MCF 10A (cell line): Measurements from ENCODE around the gene STK16. TPM values are rescaled to one million over a fixed set of nuclear protein-coding genes. Genes with fewer than 3 reads are reported as not detected.
A peak's percentile ranks its signal among the peaks of the same experiment; 100 is the strongest.

Experiments
- BruUV-seq: library from RNA; stranded (reverse); fragments of 400-500 nt; replicated peaks from 2 replicates; lab custom pipeline; 2021; lab: Mats Ljungman, UMichigan
- CTCF ChIA-PET: fragments of 300-600 bp; sonication (Branson Sonifier 250); formaldehyde crosslinking; extraction: SDS; loops from one replicate; lab custom pipeline; 2021; ENCODE audit warnings: antibody characterized with exemption, inconsistent platforms; lab: Yijun Ruan, JAX
- POLR2A ChIA-PET: fragments of 300-600, 350-650 bp; sonication (Branson Sonifier 250); formaldehyde crosslinking; extraction: SDS; loops from one replicate; lab custom pipeline; 2020; ENCODE audit warnings: antibody characterized with exemption, inconsistent platforms; lab: Yijun Ruan, JAX
- DNase-seq: peaks from one replicate; pipeline ENCODE4 v3.0.0-alpha.2; 2018; ENCODE audit not compliant: unreplicated experiment
- H3K27ac Mint-ChIP-seq: one replicate; pipeline ENCODE4 v1.8.0; 2022; ENCODE audit warnings: mild to moderate bottlenecking, low read depth, mixed read lengths; ENCODE audit not compliant: unreplicated experiment
- H3K27me3 Mint-ChIP-seq: one replicate; pipeline ENCODE4 v1.8.0; 2022; ENCODE audit warnings: mixed read lengths; ENCODE audit not compliant: insufficient read depth, unreplicated experiment
- H3K36me3 Mint-ChIP-seq: one replicate; pipeline ENCODE4 v1.8.0; 2022; ENCODE audit warnings: mild to moderate bottlenecking, moderate library complexity, mixed read lengths; ENCODE audit not compliant: insufficient read depth, unreplicated experiment
- H3K4me1 Mint-ChIP-seq: one replicate; pipeline ENCODE4 v1.8.0; 2022; ENCODE audit warnings: mixed read lengths; ENCODE audit not compliant: insufficient read depth, unreplicated experiment
- H3K4me3 Mint-ChIP-seq: one replicate; pipeline ENCODE4 v1.8.0; 2022; ENCODE audit warnings: mild to moderate bottlenecking, moderate library complexity, mixed read lengths; ENCODE audit not compliant: unreplicated experiment
- H3K9me3 Mint-ChIP-seq: one replicate; pipeline ENCODE4 v1.8.0; 2022; ENCODE audit warnings: mixed read lengths; ENCODE audit not compliant: unreplicated experiment
- CTCF ChIP-seq: fragments of 200-600 bp; IDR thresholded peaks from one replicate; pipeline ENCODE4 v1.8.0; 2022; ENCODE audit warnings: antibody characterized with exemption, mild to moderate bottlenecking; ENCODE audit not compliant: unreplicated experiment
- intact Hi-C: fragments of 100-400 bp; cut with micrococcal nuclease; formaldehyde crosslinking; loops from 2 replicates; pipeline ENCODE4 v1.14.1; 2022
- total RNA-seq: library from RNA; stranded (reverse); gene quantifications from 2 replicates; pipeline ENCODE4 v1.2.3, GENCODE V29; 2022

Gene STK16
- total RNA-seq, 1 experiment from 2014 or later = 33.4 TPM

GRCh38 chr2:219243291-219243761 lies 2.0 kb upstream of the STK16 start:
- Mint-ChIP-seq H3K27ac (no peak overlapping the region), H3K9me3 (no peaks in the 10 kb centered on the region), H3K36me3 (peaks cover 30% of the 10 kb centered on the region), H3K4me1 (peaks cover under 1% of the 10 kb centered on the region), H3K4me3 (no peak overlapping the region), H3K27me3 (no peaks in the 10 kb centered on the region)
- ChIA-PET POLR2A (interaction anchor here (14.1 kb wide), 1 partner anchor 10 kb away, joined by 401 read pairs; the partner anchor contains the start of genes ANKZF1 and ATG9A), CTCF (interaction anchor here (10.3 kb wide), 1 partner anchor 52 kb away, joined by 123 read pairs; no protein-coding TSS in a partner anchor)
- no peak for TF ChIP-seq CTCF
- intact Hi-C loops = no loop called here
- BruUV-seq = no TSS peak
- DNase-seq = no peak

GRCh38 chr2:219244789-219245147 lies 511 bp upstream of the STK16 start:
- H3K9me3 Mint-ChIP-seq = no peaks in the 10 kb centered on the region
- no peaks in the 10 kb centered on the region for H3K27me3 Mint-ChIP-seq
- ChIA-PET CTCF (interaction anchor here (0.6 to 10.3 kb wide), 10 partner anchors 14 to 79 kb away, joined by 3 to 123 read pairs (median 4); partner anchors contain the start of genes ANKZF1, ATG9A, DNAJB2 and SLC23A3), POLR2A (interaction anchor here (0.5 to 14.1 kb wide), 30 partner anchors 9 to 353 kb away, joined by 3 to 401 read pairs (median 6); partner anchors contain the start of genes ANKZF1, ATG9A, CFAP65 and CNPPD1)
- TSS peak; percentile 43 for BruUV-seq
- peak overlapping the region; percentile 85 for H3K27ac Mint-ChIP-seq
- intact Hi-C loops = loop anchor here (2.0 to 5.0 kb wide), 2 partner anchors 14 to 53 kb away; no protein-coding TSS in a partner anchor
- no peak for DNase-seq
- H3K36me3 Mint-ChIP-seq = peaks cover 35% of the 10 kb centered on the region
- peak overlapping the region; percentile 80 for H3K4me3 Mint-ChIP-seq
- peaks cover 15% of the 10 kb centered on the region for H3K4me1 Mint-ChIP-seq
- no peak for TF ChIP-seq CTCF

GRCh38 chr2:219245899-219246230 lies 586 bp downstream of the STK16 start:
- DNase-seq = no peak
- Mint-ChIP-seq H3K27me3 (no peaks in the 10 kb centered on the region), H3K4me3 (peak overlapping the region; percentile 80), H3K36me3 (peaks cover 44% of the 10 kb centered on the region), H3K27ac (peak overlapping the region; percentile 85), H3K9me3 (no peaks in the 10 kb centered on the region), H3K4me1 (peaks cover 26% of the 10 kb centered on the region)
- TSS peak; percentile 64 for BruUV-seq
- POLR2A ChIA-PET = interaction anchor here (1.1 to 14.1 kb wide), 18 partner anchors 8 to 351 kb away, joined by 3 to 401 read pairs (median 11); partner anchors contain the start of genes ANKZF1, ATG9A, CNPPD1 and DNAJB2
- CTCF ChIA-PET = interaction anchor here (0.6 to 10.3 kb wide), 9 partner anchors 13 to 266 kb away, joined by 3 to 123 read pairs (median 4); partner anchors contain the start of genes DNAJB2 and SLC23A3
- intact Hi-C loops = loop anchor here (2.0 to 5.0 kb wide), 2 partner anchors 15 to 51 kb away; no protein-coding TSS in a partner anchor
- TF ChIP-seq CTCF = no peak

- POLR2A ChIA-PET = interaction anchor here (1.4 to 14.1 kb wide), 9 partner anchors 13 to 70 kb away, joined by 3 to 401 read pairs (median 18); partner anchors contain the start of genes ANKZF1, ATG9A, CNPPD1 and DNAJB2
- H3K27me3 Mint-ChIP-seq = no peaks in the 10 kb centered on the region
- peaks cover 51% of the 10 kb centered on the region for H3K36me3 Mint-ChIP-seq
- TF ChIP-seq CTCF = no peak
- no peak overlapping the region for H3K27ac Mint-ChIP-seq
- H3K4me3 Mint-ChIP-seq = peak overlapping the region; percentile 80
- no TSS peak for BruUV-seq
- peaks cover 29% of the 10 kb centered on the region for H3K4me1 Mint-ChIP-seq
- H3K9me3 Mint-ChIP-seq = no peaks in the 10 kb centered on the region
- DNase-seq = no peak
- CTCF ChIA-PET = interaction anchor here (0.6 to 10.3 kb wide), 9 partner anchors 12 to 267 kb away, joined by 3 to 123 read pairs (median 4); partner anchors contain the start of genes DNAJB2 and SLC23A3
- intact Hi-C loops = loop anchor here (5.0 kb wide), 1 partner anchor 51 kb away; no protein-coding TSS in a partner anchor
Measured at GRCh38 chr2:219246559-219246958, 1.3 kb downstream of the STK16 start.
